Body of pancreas (tissue), 4 donors: Measurements from ENCODE around the gene HGFAC.

Experiments used
- CTCF ChIP-seq, 7 experiments: fragments of 450-650 bp in 4 of 7; fragments of 200-600 bp in 3 of 7; sonication (generic) in 3 of 7; IDR thresholded peaks; one replicate each; pipeline ENCODE4 v1.5.1; 2016 to 2019; ENCODE audit warnings: antibody characterized with exemption in 7 of 7
- POLR2A ChIP-seq, 3 donors: fragments of 450-650 bp; IDR thresholded peaks; one replicate each; pipeline ENCODE4 v1.6.1; 2016; ENCODE audit warnings: antibody characterized with exemption in 3 of 3, mild to moderate bottlenecking in 2 of 3

- TF ChIP-seq CTCF (IDR thresholded peaks at IDR 0.05) (no peak), POLR2A (IDR thresholded peaks at IDR 0.05) (no peak)
Measured at GRCh38 chr4:3466691-3467600, 25.2 kb downstream of the HGFAC start.
